ENCODE results near the gene CHD5. TPM values are rescaled to one million over a fixed set of nuclear protein-coding genes. Genes with fewer than 3 reads are reported as not detected.

The CHD5 gene
- polyA plus RNA-seq, 4 donors: 0.28 to 1.8 (median 0.67) TPM; not detected in 1

DNA sequence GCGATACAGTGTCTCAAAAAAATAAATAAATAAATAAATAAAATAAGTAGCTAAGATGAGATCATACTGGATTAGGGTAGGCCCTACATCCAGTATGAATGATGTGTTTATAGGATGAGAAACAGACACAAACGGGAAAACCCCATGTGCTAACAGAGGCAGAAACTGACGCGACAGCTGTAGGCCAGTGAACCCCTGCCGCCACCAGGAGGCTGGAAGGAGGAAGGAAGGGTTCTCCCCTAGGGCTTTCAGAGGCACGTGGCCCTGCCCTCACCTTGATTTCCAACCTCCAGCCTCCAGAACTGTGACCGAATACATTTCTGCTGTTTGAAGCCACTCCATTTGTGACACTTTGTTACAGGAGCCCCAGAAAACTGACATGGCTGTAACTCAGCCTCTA, 38.5 kb downstream of the CHD5 start:
- H3K4me1 ChIP-seq (ENCODE audit: control insufficient read depth in 3 of 3, insufficient read depth in 2 of 3, low read depth in 1 of 3, low read length in 2 of 3): no peaks in the 10 kb centered on the region
- H3K4me3 ChIP-seq (ENCODE audit: low read depth in 1 of 3, low read length in 3 of 3): no peak overlapping the region
- H3K27me3 ChIP-seq (ENCODE audit: control insufficient read depth in 3 of 3, insufficient read depth in 3 of 3, low read length in 3 of 3): peaks cover 0 to 3% (median 2%) of the 10 kb centered on the region in 3 donors
- FAIRE-seq: no peak
- 27 to 35% (median 29%) methylated on average over 7 of the region's 7 CpGs for WGBS, 3 donors
- peak in 1 of 2 donors; percentile 16 for DNase-seq
- H3K9me3 ChIP-seq (ENCODE audit: control insufficient read depth in 2 of 2, insufficient read depth in 1 of 2, low read depth in 1 of 2, low read length in 1 of 2): no peaks in the 10 kb centered on the region
- no peaks in the 10 kb centered on the region for H3K36me3 ChIP-seq (ENCODE audit: control insufficient read depth in 3 of 3, insufficient read depth in 2 of 3, low read depth in 1 of 3, low read length in 3 of 3)
- H3K27ac ChIP-seq (ENCODE audit: low read depth in 1 of 3, low read length in 2 of 3): no peak overlapping the region

DNA sequence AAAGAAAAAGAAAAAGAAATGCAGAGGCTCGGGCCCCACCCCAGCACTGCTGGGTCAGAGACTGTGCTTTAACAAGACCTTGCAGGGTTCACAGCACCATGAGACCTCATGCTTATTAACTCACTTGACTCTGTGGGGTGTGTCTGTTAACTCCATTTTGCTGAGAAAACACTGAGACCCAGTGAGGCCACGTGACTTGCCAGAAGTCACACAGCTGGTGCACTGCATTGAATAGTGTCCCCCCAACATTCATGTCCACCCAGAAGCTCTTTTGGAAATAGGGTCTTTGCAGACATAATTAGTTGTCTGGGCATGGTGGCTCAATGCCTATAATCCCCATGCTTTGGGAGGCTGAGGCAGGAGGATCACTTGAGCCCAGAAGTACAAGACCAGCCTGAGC, 39.7 kb downstream of the CHD5 start:
- H3K4me3 ChIP-seq (ENCODE audit: low read depth in 1 of 3, low read length in 3 of 3): no peak overlapping the region
- no peak for FAIRE-seq

DNA sequence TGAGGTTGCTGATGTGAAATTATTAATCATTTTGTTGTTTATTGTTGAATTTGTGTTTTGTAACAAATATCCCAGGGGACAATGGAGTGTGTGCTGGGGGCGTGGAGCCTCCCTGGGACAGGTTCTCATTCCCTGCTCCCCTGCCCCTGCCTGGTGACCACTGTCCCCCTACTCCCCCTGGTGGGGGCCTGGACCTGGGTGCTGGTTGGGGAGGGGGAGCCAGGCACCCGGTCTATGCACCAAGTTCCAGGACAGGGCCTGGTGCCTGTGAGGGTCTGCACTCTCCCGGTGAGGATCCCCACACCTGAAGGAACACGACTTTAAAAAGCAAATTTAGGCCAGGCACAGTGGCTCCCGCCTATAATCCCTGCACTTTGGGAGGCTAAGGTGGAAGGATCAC, 42.4 kb downstream of the CHD5 start:
- no peaks in the 10 kb centered on the region for H3K27me3 ChIP-seq (ENCODE audit: control insufficient read depth in 3 of 3, insufficient read depth in 3 of 3, low read length in 3 of 3)
- no peaks in the 10 kb centered on the region for H3K4me1 ChIP-seq (ENCODE audit: control insufficient read depth in 3 of 3, insufficient read depth in 2 of 3, low read depth in 1 of 3, low read length in 2 of 3)
- DNase-seq (no peak), FAIRE-seq (no peak)
- H3K4me3 ChIP-seq (ENCODE audit: low read depth in 1 of 3, low read length in 3 of 3): no peak overlapping the region
- no peak overlapping the region for H3K27ac ChIP-seq (ENCODE audit: low read depth in 1 of 3, low read length in 2 of 3)
- no peaks in the 10 kb centered on the region for H3K9me3 ChIP-seq (ENCODE audit: control insufficient read depth in 2 of 2, insufficient read depth in 1 of 2, low read depth in 1 of 2, low read length in 1 of 2)
- 60 to 76% (median 65%) methylated on average over 5 of the region's 5 CpGs for WGBS, 3 donors
- H3K36me3 ChIP-seq (ENCODE audit: control insufficient read depth in 3 of 3, insufficient read depth in 2 of 3, low read depth in 1 of 3, low read length in 3 of 3): no peaks in the 10 kb centered on the region

More for the DNA sequence above, 39.7 kb downstream of the CHD5 start:
- Histone ChIP-seq H3K9me3 (ENCODE audit: control insufficient read depth in 2 of 2, insufficient read depth in 1 of 2, low read depth in 1 of 2, low read length in 1 of 2) (no peaks in the 10 kb centered on the region), H3K27ac (ENCODE audit: low read depth in 1 of 3, low read length in 2 of 3) (no peak overlapping the region), H3K27me3 (ENCODE audit: control insufficient read depth in 3 of 3, insufficient read depth in 3 of 3, low read length in 3 of 3) (peaks cover 0 to under 1% (median 0%) of the 10 kb centered on the region in 3 donors), H3K36me3 (ENCODE audit: control insufficient read depth in 3 of 3, insufficient read depth in 2 of 3, low read depth in 1 of 3, low read length in 3 of 3) (no peaks in the 10 kb centered on the region), H3K4me1 (ENCODE audit: control insufficient read depth in 3 of 3, insufficient read depth in 2 of 3, low read depth in 1 of 3, low read length in 2 of 3) (no peaks in the 10 kb centered on the region)
- DNase-seq: no peak
- 70 to 88% (median 81%) methylated on average over 2 of the region's 2 CpGs for WGBS, 3 donors

DNA sequence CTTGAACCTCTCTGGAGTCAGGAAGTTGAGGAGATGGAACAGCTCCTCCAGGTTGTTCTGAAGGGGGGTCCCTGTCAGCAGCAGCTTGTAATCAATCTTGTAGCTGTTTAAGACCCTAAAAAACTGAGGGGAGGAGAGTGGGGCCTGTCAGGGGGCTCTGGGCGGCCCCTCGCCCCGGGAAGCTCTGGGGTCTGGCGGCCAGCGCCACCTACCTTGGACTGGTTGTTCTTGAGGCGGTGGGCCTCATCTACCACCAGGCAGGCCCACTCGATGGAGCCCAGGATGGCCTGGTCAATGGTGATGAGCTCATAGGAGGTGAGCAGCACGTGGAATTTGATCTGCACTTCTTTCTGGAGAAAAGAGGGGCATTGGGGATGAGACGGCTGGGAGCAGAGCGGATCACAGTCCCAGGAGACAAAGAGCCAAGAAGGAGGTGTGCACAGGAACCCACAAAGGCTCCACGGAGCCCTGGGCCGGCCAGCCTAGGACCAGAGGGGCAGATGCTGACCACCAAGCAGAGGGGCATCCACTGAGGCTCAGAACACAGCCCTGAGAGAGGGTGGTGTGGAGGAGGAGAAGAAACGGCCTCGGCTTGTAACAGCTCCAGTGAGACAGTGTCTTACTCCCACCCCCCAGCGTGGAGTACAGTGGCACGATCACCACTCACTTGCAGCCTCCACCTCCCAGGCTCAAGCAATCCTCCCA, 43.5 kb downstream of the CHD5 start:
- WGBS, 3 donors: 79 to 81% (median 81%) methylated on average over 15 to 16 of the region's 16 CpGs
- no peaks in the 10 kb centered on the region for H3K27me3 ChIP-seq (ENCODE audit: control insufficient read depth in 3 of 3, insufficient read depth in 3 of 3, low read length in 3 of 3)
- no peak overlapping the region for H3K27ac ChIP-seq (ENCODE audit: low read depth in 1 of 3, low read length in 2 of 3)
- no peaks in the 10 kb centered on the region for H3K9me3 ChIP-seq (ENCODE audit: control insufficient read depth in 2 of 2, insufficient read depth in 1 of 2, low read depth in 1 of 2, low read length in 1 of 2)
- no peak for DNase-seq
- no peaks in the 10 kb centered on the region for H3K36me3 ChIP-seq (ENCODE audit: control insufficient read depth in 3 of 3, insufficient read depth in 2 of 3, low read depth in 1 of 3, low read length in 3 of 3)
- H3K4me3 ChIP-seq (ENCODE audit: low read depth in 1 of 3, low read length in 3 of 3): no peak overlapping the region
- no peaks in the 10 kb centered on the region for H3K4me1 ChIP-seq (ENCODE audit: control insufficient read depth in 3 of 3, insufficient read depth in 2 of 3, low read depth in 1 of 3, low read length in 2 of 3)
- no peak for FAIRE-seq

DNA sequence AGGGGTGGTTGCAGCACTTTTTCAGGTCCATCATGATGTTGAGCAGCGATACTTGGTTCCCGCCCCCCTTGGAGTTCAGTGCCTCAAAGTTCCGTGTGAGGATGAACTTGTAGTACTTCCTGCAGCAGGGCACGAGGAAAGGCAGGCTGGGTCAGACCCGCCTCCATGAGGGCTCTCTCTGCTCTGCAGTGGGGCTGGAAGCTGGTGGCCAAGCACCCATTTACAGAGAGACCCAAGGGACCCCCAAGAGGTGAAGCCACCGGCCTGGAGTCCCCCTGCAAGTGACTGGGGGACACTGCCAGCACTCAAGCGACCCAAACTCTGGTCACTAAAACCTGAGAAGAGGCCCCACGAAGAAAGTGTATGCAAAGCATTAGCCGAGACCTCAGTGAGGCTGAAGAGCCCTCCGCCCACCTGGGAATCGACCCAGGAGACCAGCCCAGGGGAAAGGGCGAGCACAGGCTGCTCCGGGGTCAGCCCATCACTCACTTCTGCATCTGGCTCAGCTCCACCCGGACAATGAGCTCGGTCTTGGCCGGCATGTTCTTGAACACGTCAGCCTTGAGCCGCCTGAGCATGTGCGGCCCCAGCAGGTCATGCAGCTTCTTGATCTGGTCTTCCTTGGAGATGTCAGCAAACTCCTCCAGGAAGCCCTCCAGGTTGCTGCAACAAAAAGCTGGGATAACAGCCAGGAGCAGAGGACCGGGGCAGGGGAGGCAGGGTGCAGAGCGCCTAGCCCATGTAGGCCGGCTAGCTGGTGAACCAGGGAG, 45.2 kb downstream of the CHD5 start:
- H3K9me3 ChIP-seq (ENCODE audit: control insufficient read depth in 2 of 2, insufficient read depth in 1 of 2, low read depth in 1 of 2, low read length in 1 of 2): no peaks in the 10 kb centered on the region
- no peak overlapping the region for H3K4me3 ChIP-seq (ENCODE audit: low read depth in 1 of 3, low read length in 3 of 3)
- DNase-seq: no peak
- no peak for FAIRE-seq
- H3K27me3 ChIP-seq (ENCODE audit: control insufficient read depth in 3 of 3, insufficient read depth in 3 of 3, low read length in 3 of 3): no peaks in the 10 kb centered on the region
- H3K4me1 ChIP-seq (ENCODE audit: control insufficient read depth in 3 of 3, insufficient read depth in 2 of 3, low read depth in 1 of 3, low read length in 2 of 3): no peaks in the 10 kb centered on the region
- no peak overlapping the region for H3K27ac ChIP-seq (ENCODE audit: low read depth in 1 of 3, low read length in 2 of 3)
- WGBS, 3 donors: 71 to 77% (median 75%) methylated on average over 22 of the region's 22 CpGs
- H3K36me3 ChIP-seq (ENCODE audit: control insufficient read depth in 3 of 3, insufficient read depth in 2 of 3, low read depth in 1 of 3, low read length in 3 of 3): no peaks in the 10 kb centered on the region

DNA sequence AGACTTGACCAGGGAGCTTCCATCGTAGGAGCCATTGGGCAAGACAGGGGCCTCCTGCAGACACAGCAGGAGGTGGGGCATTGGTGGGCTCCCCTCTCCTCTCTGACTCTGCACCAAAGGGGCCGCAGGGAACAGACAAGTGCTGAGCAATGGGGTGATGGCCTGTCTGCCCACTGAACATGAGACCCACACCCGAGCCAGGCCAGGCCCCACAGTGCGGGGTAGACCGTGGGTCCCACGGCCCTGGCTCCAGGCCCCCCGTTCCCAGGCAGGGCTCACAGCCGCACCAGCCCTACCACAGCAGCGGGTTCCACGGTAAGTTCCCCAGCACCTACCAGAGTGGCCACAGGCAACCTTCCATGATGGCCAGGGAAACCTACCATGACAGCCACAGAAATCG, 45.9 kb downstream of the CHD5 start:
- Histone ChIP-seq H3K4me3 (ENCODE audit: low read depth in 1 of 3, low read length in 3 of 3) (no peak overlapping the region), H3K4me1 (ENCODE audit: control insufficient read depth in 3 of 3, insufficient read depth in 2 of 3, low read depth in 1 of 3, low read length in 2 of 3) (no peaks in the 10 kb centered on the region), H3K9me3 (ENCODE audit: control insufficient read depth in 2 of 2, insufficient read depth in 1 of 2, low read depth in 1 of 2, low read length in 1 of 2) (no peaks in the 10 kb centered on the region), H3K36me3 (ENCODE audit: control insufficient read depth in 3 of 3, insufficient read depth in 2 of 3, low read depth in 1 of 3, low read length in 3 of 3) (no peaks in the 10 kb centered on the region), H3K27me3 (ENCODE audit: control insufficient read depth in 3 of 3, insufficient read depth in 3 of 3, low read length in 3 of 3) (no peaks in the 10 kb centered on the region), H3K27ac (ENCODE audit: low read depth in 1 of 3, low read length in 2 of 3) (no peak overlapping the region)
- DNase-seq (no peak), FAIRE-seq (no peak)
- WGBS, 3 donors: 90 to 96% (median 93%) methylated on average over 10 to 11 of the region's 11 CpGs

DNA sequence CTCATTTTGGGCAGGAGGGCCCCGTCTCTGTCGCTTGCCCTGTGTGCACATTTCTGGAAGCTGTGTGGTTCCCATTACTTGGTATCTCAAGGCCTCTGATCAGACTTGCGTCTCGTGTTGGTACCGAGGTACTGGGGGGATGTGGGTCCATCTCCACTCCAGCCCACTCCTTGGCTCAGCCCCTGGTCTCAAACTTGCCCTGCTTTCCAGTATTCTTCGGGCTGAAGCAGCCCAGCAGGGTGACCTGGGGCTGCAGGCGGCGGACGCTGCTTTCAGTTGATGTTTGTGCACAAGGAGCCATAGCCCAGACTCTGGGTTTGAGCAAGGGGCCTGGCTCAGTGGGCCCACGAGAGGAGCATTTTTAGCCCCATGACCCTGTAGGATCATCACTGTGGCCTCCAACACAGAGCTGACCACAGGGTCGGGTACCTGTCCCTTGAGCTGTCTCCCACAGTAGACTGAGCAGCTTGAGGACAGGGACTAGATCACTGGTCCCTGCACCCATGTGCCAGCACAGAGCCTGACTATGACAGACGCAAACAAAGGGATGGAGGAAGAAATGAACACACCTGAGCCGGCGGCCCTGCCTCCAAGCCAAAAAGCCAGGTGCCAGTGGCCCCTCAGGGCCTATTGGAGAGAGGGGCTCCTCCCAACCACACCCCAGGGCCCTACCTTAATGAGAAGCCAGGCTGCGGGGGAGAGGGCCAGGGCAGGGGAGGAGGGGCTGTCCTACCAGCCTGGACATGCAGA, 46.8 kb downstream of the CHD5 start:
- Histone ChIP-seq H3K4me1 (ENCODE audit: control insufficient read depth in 3 of 3, insufficient read depth in 2 of 3, low read depth in 1 of 3, low read length in 2 of 3) (no peaks in the 10 kb centered on the region), H3K27me3 (ENCODE audit: control insufficient read depth in 3 of 3, insufficient read depth in 3 of 3, low read length in 3 of 3) (no peaks in the 10 kb centered on the region), H3K9me3 (ENCODE audit: control insufficient read depth in 2 of 2, insufficient read depth in 1 of 2, low read depth in 1 of 2, low read length in 1 of 2) (no peaks in the 10 kb centered on the region), H3K36me3 (ENCODE audit: control insufficient read depth in 3 of 3, insufficient read depth in 2 of 3, low read depth in 1 of 3, low read length in 3 of 3) (no peaks in the 10 kb centered on the region), H3K27ac (ENCODE audit: low read depth in 1 of 3, low read length in 2 of 3) (no peak overlapping the region), H3K4me3 (ENCODE audit: low read depth in 1 of 3, low read length in 3 of 3) (no peak overlapping the region)
- WGBS, 3 donors: 85 to 87% (median 86%) methylated on average over 15 of the region's 15 CpGs
- DNase-seq (no peak), FAIRE-seq (no peak)

DNA sequence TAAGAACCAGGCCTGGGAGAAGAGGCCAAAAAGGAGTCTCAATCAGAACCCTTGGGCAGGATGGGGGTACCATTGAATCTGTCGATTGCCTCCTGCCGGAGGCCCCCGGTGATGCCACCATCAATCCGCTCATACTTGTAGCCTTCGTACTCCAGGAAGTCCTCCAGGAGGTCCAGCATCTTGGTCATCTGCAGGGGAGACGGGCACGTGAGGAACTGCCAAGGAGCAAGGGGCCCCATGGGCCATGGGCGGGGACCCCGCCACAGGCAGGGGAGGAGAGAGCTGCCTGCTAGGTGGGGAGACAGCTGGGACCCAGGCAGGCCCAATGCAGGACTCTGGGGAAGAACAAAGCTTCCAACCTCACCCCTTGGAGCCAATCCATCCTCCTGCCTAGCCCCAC, 48.6 kb downstream of the CHD5 start:
- Histone ChIP-seq H3K36me3 (ENCODE audit: control insufficient read depth in 3 of 3, insufficient read depth in 2 of 3, low read depth in 1 of 3, low read length in 3 of 3) (no peaks in the 10 kb centered on the region), H3K4me1 (ENCODE audit: control insufficient read depth in 3 of 3, insufficient read depth in 2 of 3, low read depth in 1 of 3, low read length in 2 of 3) (peaks cover 0 to 3% (median 0%) of the 10 kb centered on the region in 3 donors), H3K4me3 (ENCODE audit: low read depth in 1 of 3, low read length in 3 of 3) (no peak overlapping the region), H3K27me3 (ENCODE audit: control insufficient read depth in 3 of 3, insufficient read depth in 3 of 3, low read length in 3 of 3) (no peaks in the 10 kb centered on the region), H3K9me3 (ENCODE audit: control insufficient read depth in 2 of 2, insufficient read depth in 1 of 2, low read depth in 1 of 2, low read length in 1 of 2) (no peaks in the 10 kb centered on the region), H3K27ac (ENCODE audit: low read depth in 1 of 3, low read length in 2 of 3) (no peak overlapping the region)
- 82 to 89% (median 86%) methylated on average over 7 to 9 of the region's 9 CpGs for WGBS, 3 donors
- no peak for FAIRE-seq
- DNase-seq: no peak
